SU-DHL-6 (cell line): Measurements from ENCODE around the gene BTN3A1.

ENCODE experiments used
- CTCF ChIP-seq: fragments of 200-600 bp; sonication (generic); IDR thresholded peaks from one replicate; pipeline ENCODE4 v1.5.1; 2017; ENCODE audit warnings: antibody characterized with exemption, mild to moderate bottlenecking, low read length, moderate library complexity; ENCODE audit not compliant: insufficient read depth, poor library complexity, severe bottlenecking
- EZH2phosphoT487 ChIP-seq: fragments of 200-600 bp; sonication (generic), shearing (Covaris generic); conservative IDR thresholded peaks from 2 replicates; pipeline ENCODE4 v1.6.1; 2018; ENCODE audit warnings: mild to moderate bottlenecking, antibody characterized with exemption, low read length, moderate library complexity, mixed read lengths

GRCh38 chr6:26358511-26358981 lies 43.5 kb upstream of the BTN3A1 start:
- TF ChIP-seq CTCF (no peak), EZH2phosphoT487 (no peak)
